ENCODE results near the gene KCNAB1.

- TF ChIP-seq, protein P1, sequence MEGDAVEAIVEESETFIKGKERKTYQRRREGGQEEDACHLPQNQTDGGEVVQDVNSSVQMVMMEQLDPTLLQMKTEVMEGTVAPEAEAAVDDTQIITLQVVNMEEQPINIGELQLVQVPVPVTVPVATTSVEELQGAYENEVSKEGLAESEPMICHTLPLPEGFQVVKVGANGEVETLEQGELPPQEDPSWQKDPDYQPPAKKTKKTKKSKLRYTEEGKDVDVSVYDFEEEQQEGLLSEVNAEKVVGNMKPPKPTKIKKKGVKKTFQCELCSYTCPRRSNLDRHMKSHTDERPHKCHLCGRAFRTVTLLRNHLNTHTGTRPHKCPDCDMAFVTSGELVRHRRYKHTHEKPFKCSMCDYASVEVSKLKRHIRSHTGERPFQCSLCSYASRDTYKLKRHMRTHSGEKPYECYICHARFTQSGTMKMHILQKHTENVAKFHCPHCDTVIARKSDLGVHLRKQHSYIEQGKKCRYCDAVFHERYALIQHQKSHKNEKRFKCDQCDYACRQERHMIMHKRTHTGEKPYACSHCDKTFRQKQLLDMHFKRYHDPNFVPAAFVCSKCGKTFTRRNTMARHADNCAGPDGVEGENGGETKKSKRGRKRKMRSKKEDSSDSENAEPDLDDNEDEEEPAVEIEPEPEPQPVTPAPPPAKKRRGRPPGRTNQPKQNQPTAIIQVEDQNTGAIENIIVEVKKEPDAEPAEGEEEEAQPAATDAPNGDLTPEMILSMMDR (IDR thresholded peaks at IDR 0.05) = no peak
- TF ChIP-seq POLR2A (IDR thresholded peaks at IDR 0.05) (no peak), POLR2AphosphoS5 (IDR thresholded peaks at IDR 0.05; ENCODE audit: insufficient read depth in 1 of 2, low read depth in 1 of 2) (no peak)
Measured at GRCh38 chr3:156230278-156230900, 110.0 kb downstream of the KCNAB1 start.
